Adipocyte (in vitro differentiated cells): Measurements from ENCODE around the gene MICAL2.

Source experiments
- DNase-seq: peaks from one replicate; pipeline ENCODE4 v3.0.0-alpha.2; 2015; ENCODE audit warnings: low read depth
- H3K27me3 ChIP-seq: replicated peaks from 2 replicates; pipeline ENCODE4 v1.7.0; 2013; ENCODE audit warnings: mild to moderate bottlenecking, low read length, moderate library complexity; ENCODE audit not compliant: control insufficient read depth, insufficient read depth
- H3K36me3 ChIP-seq: 2 replicates; pipeline ENCODE4 v1.7.0; 2013; ENCODE audit warnings: low read length, mild to moderate bottlenecking, moderate library complexity; ENCODE audit not compliant: control insufficient read depth, insufficient read depth, severe bottlenecking
- H3K4me1 ChIP-seq: 2 replicates; pipeline ENCODE4 v1.7.0; 2013; ENCODE audit warnings: mild to moderate bottlenecking, low read length, moderate library complexity; ENCODE audit not compliant: control insufficient read depth, insufficient read depth
- H3K4me3 ChIP-seq: 2 replicates; pipeline ENCODE4 v1.7.0; 2013; ENCODE audit warnings: mild to moderate bottlenecking, low read length, moderate library complexity
- H3K9ac ChIP-seq: 2 replicates; pipeline ENCODE4 v1.7.0; 2013; ENCODE audit warnings: mild to moderate bottlenecking, low read length, moderate library complexity
- H3K9me3 ChIP-seq: 2 replicates; pipeline ENCODE4 v1.7.0; 2013; ENCODE audit warnings: mild to moderate bottlenecking, low read length, moderate library complexity; ENCODE audit not compliant: control insufficient read depth

MICAL2 gene

GRCh38 chr11:12112750-12113149 lies 2.4 kb downstream of the MICAL2 start:
- H3K4me1 ChIP-seq: peaks cover 17% of the 10 kb centered on the region
- H3K4me3 ChIP-seq: no peak overlapping the region
- H3K36me3 ChIP-seq: no peaks in the 10 kb centered on the region
- no peak overlapping the region for H3K9ac ChIP-seq
- DNase-seq: no peak
- H3K9me3 ChIP-seq: no peaks in the 10 kb centered on the region
- no peaks in the 10 kb centered on the region for H3K27me3 ChIP-seq

GRCh38 chr11:12113294-12113693 lies 2.9 kb downstream of the MICAL2 start:
- Histone ChIP-seq H3K27me3 (no peaks in the 10 kb centered on the region), H3K4me3 (no peak overlapping the region), H3K9ac (no peak overlapping the region), H3K9me3 (no peaks in the 10 kb centered on the region), H3K36me3 (no peaks in the 10 kb centered on the region), H3K4me1 (peaks cover 17% of the 10 kb centered on the region)
- DNase-seq: no peak

- Histone ChIP-seq H3K9ac (no peak overlapping the region), H3K4me1 (peaks cover 17% of the 10 kb centered on the region), H3K4me3 (no peak overlapping the region), H3K27me3 (no peaks in the 10 kb centered on the region), H3K9me3 (no peaks in the 10 kb centered on the region), H3K36me3 (no peaks in the 10 kb centered on the region)
- DNase-seq: no peak
Observed at GRCh38 chr11:12114193-12115033, 4.0 kb downstream of the MICAL2 start.

GRCh38 chr11:12116425-12117032 lies 6.1 kb downstream of the MICAL2 start:
- no peak overlapping the region for H3K4me3 ChIP-seq
- no peaks in the 10 kb centered on the region for H3K36me3 ChIP-seq
- peaks cover 5% of the 10 kb centered on the region for H3K4me1 ChIP-seq
- H3K27me3 ChIP-seq: no peaks in the 10 kb centered on the region
- no peaks in the 10 kb centered on the region for H3K9me3 ChIP-seq
- DNase-seq: no peak
- no peak overlapping the region for H3K9ac ChIP-seq

DNA sequence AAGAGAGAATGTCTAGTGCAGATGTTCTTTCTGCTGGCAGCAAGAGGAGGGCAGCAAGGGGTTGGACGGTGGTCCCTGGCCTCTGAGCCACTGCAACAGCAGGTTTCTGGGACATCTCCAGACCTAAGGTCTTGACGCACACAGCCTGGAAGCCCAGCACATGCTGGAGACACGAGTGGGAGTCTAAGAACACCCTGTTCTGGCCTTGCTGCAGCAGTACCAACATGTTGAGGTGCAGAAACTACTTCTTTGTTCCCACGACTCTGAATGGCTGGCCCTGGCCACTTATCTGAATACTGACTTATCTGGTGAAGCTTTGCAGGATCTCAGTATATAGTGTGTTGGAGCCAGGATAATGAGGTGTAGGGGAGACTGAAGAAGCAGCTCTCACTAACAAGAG lies 6.8 kb downstream of the MICAL2 start:
- H3K4me1 ChIP-seq: no peaks in the 10 kb centered on the region
- no peak for DNase-seq
- no peak overlapping the region for H3K9ac ChIP-seq
- no peaks in the 10 kb centered on the region for H3K9me3 ChIP-seq
- H3K36me3 ChIP-seq: no peaks in the 10 kb centered on the region
- no peak overlapping the region for H3K4me3 ChIP-seq
- H3K27me3 ChIP-seq: no peaks in the 10 kb centered on the region

- no peak overlapping the region for H3K4me3 ChIP-seq
- H3K9ac ChIP-seq: no peak overlapping the region
- H3K4me1 ChIP-seq: no peaks in the 10 kb centered on the region
- H3K27me3 ChIP-seq: no peaks in the 10 kb centered on the region
- DNase-seq: no peak
- H3K9me3 ChIP-seq: no peaks in the 10 kb centered on the region
- no peaks in the 10 kb centered on the region for H3K36me3 ChIP-seq
Observed at GRCh38 chr11:12117611-12118010, 7.2 kb downstream of the MICAL2 start.

- Histone ChIP-seq H3K9ac (no peak overlapping the region), H3K36me3 (no peaks in the 10 kb centered on the region), H3K4me3 (no peak overlapping the region), H3K4me1 (peaks cover 9% of the 10 kb centered on the region), H3K27me3 (no peaks in the 10 kb centered on the region), H3K9me3 (no peaks in the 10 kb centered on the region)
- DNase-seq: no peak
Observed at GRCh38 chr11:12118949-12119348, 8.6 kb downstream of the MICAL2 start.

GRCh38 chr11:12119502-12119901 lies 9.1 kb downstream of the MICAL2 start:
- Histone ChIP-seq H3K36me3 (no peaks in the 10 kb centered on the region), H3K9ac (no peak overlapping the region), H3K27me3 (no peaks in the 10 kb centered on the region), H3K4me1 (peaks cover 13% of the 10 kb centered on the region), H3K9me3 (no peaks in the 10 kb centered on the region), H3K4me3 (no peak overlapping the region)
- no peak for DNase-seq

DNA sequence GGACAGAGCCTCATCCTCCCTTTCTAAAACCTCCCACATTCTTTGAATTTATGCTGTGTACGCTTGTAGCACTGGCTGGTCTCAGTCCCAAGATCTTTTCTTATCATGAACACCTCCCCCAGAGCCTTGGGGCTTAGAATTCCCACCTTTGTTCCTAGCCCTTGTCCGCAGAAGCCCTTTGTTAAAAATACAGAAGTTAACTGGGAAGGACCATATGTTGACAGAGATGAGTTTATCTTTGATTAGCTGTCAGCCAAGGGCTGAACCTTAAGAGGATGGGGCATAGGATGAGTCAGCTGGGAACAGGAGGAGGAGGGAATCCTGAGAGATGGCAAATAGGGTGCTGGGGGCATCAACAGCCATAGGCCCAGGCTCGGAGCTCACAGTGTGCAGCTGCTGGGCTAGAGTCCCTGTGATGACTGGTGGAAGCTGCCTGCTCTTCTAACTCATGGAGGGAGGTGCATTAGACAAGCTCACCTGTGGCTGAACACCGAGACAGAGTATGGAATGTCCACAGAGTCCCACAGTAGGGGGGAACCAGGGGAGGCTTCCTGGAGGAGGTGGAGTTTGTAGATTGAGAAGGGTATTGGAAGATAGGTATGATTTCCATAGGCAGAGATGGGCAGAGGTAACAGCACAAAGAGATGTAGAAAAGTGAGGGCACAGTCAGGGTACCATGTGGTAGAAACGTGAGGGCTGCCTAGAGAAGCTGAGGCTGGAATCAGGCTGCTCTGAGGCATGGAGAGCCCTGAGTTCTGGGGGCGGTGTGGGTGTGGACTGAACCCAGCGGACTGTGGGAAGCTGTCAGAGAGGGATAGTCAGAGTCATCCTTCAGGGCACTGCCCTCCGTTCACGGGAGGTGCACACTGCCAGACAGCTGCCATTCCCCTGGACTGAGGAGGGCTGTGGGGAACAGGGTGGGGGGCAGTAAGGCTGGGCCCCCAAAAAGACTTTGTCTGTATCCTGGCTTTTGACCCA lies 9.9 kb downstream of the MICAL2 start:
- no peak for DNase-seq
- no peak overlapping the region for H3K4me3 ChIP-seq

DNA sequence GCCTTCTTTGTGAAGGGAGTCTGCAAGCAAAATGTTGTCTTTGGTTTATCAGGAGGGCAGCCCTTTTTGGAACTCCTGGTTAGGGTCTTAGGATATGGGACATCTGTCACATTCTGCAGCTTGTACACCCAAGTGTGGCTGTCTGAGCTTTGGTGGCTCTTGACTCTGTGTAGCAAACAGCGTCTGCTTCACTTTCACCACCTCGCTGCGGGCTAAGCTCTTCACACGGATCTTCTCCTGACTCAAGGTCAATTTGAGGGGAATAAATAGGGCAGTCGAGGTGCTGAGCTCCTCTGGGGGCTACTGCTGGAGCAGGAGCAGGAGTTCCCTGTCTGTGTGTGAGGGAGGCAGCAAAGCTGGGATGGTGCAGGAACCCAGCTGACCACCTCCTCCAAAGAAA lies 10.6 kb downstream of the MICAL2 start:
- Histone ChIP-seq H3K36me3 (no peaks in the 10 kb centered on the region), H3K27me3 (no peaks in the 10 kb centered on the region), H3K9ac (no peak overlapping the region), H3K4me1 (peaks cover 14% of the 10 kb centered on the region), H3K9me3 (no peaks in the 10 kb centered on the region), H3K4me3 (no peak overlapping the region)
- DNase-seq: no peak

More for the DNA sequence above, 9.9 kb downstream of the MICAL2 start:
- Histone ChIP-seq H3K27me3 (no peaks in the 10 kb centered on the region), H3K4me1 (peaks cover 13% of the 10 kb centered on the region), H3K9me3 (no peaks in the 10 kb centered on the region), H3K36me3 (no peaks in the 10 kb centered on the region), H3K9ac (no peak overlapping the region)

DNA sequence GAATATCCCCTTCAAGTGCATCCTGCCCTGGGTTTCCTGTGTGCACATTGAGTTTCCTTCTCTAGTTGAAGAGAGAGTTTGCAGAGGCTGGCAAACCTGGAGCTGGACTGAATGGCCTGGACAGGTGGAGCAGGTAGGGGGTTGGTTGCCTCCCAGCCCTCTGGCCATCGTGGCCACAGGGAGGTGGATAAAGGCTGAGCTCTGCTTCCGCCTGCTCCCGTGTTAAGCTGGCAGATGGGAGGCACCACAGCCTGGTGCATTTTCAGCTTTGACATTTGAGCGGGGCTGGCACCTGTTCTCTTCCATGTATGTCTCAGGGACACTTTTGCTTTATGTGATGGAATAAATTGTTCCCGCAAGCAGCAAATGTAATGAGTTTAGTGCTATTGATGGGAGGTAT lies 11.1 kb downstream of the MICAL2 start:
- Histone ChIP-seq H3K36me3 (no peaks in the 10 kb centered on the region), H3K4me3 (no peak overlapping the region), H3K9ac (no peak overlapping the region), H3K27me3 (no peaks in the 10 kb centered on the region), H3K4me1 (peaks cover 19% of the 10 kb centered on the region), H3K9me3 (no peaks in the 10 kb centered on the region)
- no peak for DNase-seq
